Measurements from ENCODE around the gene GTF3C6. TPM values are rescaled to one million over a fixed set of nuclear protein-coding genes. Genes with fewer than 3 reads are reported as not detected.
A peak's percentile ranks its signal among the peaks of the same experiment; 100 is the strongest.

Gene GTF3C6
- total RNA-seq, 4 donors from 2014 or later, result 37.1 to 46.1 (median 42.6) TPM

DNA sequence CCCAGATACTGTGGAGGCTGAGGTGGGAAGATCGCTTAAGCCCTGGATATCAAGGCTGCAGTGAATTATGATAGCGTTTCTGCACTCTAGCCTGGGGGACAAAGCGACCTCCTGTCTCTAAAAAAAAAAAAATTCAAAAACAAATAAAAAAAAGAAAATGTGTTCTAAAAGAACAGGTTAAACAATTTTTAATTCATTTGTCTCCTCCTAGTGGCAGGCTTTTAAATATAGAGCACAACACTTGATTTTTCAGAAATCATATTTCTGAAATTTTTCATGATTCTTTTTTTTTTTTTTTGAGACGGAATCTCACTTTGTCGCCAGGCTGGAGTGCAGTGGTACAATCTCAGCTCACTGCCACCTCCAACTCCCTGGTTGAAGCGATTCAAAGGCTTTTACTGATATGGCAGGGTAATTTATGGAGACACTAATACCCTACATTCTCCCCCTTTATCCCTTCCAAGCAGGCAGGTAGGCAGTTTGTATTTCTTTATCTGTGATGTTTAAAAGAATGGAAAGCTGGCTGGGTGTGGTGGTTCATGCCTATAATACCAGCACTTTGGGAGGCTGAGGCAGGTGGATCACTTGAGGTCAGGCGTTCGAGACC, 8.7 kb upstream of the GTF3C6 start:
- Histone ChIP-seq H3K9me3 (no peaks in the 10 kb centered on the region), H3K27ac (replicated peaks in 1 of 4) (no peak overlapping the region), H3K4me3 (no peak overlapping the region), H3K36me3 (no peaks in the 10 kb centered on the region), H3K27me3 (no peaks in the 10 kb centered on the region), H3K4me1 (peaks cover 0 to 3% (median 0%) of the 10 kb centered on the region in 4 donors)
- intact Hi-C loops (cut with DNase I), result loop anchor here (2.0 to 5.0 kb wide), 2 partner anchors 267 to 422 kb away; no protein-coding TSS in a partner anchor
- DNase-seq (ENCODE audit: extremely low spot score), result no peak
- whole genome bisulfite sequencing, result 43% methylated on average over 8 of the region's 8 CpGs
- TF ChIP-seq POLR2A (IDR thresholded peaks at IDR 0.05; ENCODE audit: low read depth) (no peak), EP300 (IDR thresholded peaks at IDR 0.05) (no peak), POLR2AphosphoS5 (IDR thresholded peaks at IDR 0.05) (no peak)
- TF ChIP-seq, protein P1, sequence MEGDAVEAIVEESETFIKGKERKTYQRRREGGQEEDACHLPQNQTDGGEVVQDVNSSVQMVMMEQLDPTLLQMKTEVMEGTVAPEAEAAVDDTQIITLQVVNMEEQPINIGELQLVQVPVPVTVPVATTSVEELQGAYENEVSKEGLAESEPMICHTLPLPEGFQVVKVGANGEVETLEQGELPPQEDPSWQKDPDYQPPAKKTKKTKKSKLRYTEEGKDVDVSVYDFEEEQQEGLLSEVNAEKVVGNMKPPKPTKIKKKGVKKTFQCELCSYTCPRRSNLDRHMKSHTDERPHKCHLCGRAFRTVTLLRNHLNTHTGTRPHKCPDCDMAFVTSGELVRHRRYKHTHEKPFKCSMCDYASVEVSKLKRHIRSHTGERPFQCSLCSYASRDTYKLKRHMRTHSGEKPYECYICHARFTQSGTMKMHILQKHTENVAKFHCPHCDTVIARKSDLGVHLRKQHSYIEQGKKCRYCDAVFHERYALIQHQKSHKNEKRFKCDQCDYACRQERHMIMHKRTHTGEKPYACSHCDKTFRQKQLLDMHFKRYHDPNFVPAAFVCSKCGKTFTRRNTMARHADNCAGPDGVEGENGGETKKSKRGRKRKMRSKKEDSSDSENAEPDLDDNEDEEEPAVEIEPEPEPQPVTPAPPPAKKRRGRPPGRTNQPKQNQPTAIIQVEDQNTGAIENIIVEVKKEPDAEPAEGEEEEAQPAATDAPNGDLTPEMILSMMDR (IDR thresholded peaks at IDR 0.05), result peak; percentile 36 to 58 (median 54)

DNA sequence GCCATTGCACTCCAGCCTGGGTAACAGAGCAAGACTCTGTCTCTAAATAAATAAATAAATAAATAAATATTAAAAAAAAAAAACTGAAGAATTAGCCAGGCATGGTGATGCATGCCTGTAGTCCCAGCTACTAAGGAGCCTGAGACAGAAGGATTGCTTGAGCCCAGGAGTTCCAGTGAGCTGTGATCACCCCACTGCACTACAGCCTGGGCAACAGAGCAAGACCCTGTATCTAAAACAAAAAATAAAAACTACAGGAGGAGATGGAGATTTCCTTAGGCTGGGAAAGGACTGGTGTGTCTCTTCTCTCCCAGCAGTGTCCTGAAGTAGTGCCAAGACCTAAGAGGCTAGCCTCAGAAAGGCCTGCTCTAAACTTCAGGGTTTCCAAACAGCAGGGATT, 8.1 kb upstream of the GTF3C6 start:
- H3K9me3 ChIP-seq, result no peaks in the 10 kb centered on the region
- no peak for DNase-seq (ENCODE audit: extremely low spot score)
- intact Hi-C loops (cut with DNase I), result no loop called here
- no peaks in the 10 kb centered on the region for H3K36me3 ChIP-seq
- TF ChIP-seq POLR2A (IDR thresholded peaks at IDR 0.05; ENCODE audit: low read depth) (no peak), EP300 (IDR thresholded peaks at IDR 0.05) (no peak), POLR2AphosphoS5 (IDR thresholded peaks at IDR 0.05) (no peak)
- TF ChIP-seq, protein P1 (IDR thresholded peaks at IDR 0.05), result no peak
- no peak overlapping the region for H3K4me3 ChIP-seq
- no peaks in the 10 kb centered on the region for H3K27me3 ChIP-seq
- H3K4me1 ChIP-seq, result peaks cover 0 to 3% (median 0%) of the 10 kb centered on the region in 4 donors
- H3K27ac ChIP-seq (replicated peaks in 1 of 4), result no peak overlapping the region

DNA sequence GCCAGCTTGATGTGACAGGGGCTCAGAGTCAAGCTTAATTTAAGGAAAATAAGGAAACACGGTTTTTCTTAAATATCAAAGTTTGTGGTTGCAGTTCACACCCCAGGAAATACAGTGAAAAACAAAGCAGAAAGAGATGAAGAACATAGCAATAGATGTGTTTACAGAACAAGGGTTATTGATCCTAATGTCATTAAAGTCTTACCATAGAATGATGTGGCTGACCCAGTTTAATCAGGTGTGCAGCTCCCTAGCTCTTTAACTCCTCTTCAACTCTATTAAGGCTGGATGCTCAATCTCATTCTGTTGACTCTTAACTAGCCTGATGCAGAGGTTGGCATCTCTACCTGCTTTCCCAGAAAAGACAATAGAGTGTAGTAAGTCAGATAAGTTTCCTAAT, 7.5 kb upstream of the GTF3C6 start:
- intact Hi-C loops (cut with DNase I), result no loop called here

DNA sequence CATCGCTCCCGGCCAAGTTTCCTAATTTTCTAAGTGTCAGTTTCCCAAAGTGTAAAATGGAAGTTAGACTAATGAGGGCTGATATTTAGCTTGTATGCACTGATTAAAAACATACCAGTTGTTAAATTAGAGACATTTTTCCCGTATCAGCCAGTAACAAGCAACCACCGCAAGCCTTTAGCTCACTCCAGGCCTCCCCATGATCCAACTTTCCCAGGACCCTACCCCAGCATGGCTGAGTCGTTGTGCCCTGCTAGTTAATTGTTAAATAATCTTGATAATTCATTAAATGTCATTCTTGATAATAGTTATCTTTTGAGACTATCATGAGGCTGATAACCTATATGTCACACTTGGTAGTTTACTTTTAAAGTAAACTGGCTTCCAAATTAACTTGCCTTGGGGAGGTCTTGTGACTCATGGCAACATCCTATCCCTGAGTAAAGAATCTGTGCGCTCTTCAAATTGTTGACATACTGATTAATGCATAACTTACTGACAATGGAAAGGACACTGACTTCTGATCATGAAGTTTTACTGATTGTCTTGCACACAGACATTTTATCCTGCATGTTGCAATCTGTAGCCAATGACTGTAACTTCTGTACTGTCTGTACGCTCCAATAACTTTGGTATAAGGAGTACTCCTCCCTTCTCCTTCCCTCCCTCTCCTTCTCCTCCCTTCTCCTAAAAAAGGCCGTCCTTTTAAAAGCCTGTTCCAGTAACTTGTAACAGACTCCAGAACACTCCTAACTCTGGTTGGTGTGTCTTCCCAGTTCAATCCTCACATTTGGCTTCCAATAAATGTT, 6.3 kb upstream of the GTF3C6 start:
- H3K9me3 ChIP-seq, result no peaks in the 10 kb centered on the region
- H3K36me3 ChIP-seq, result no peaks in the 10 kb centered on the region
- no peak overlapping the region for H3K27ac ChIP-seq (replicated peaks in 1 of 4)
- TF ChIP-seq EP300 (IDR thresholded peaks at IDR 0.05) (no peak), POLR2A (IDR thresholded peaks at IDR 0.05; ENCODE audit: low read depth) (no peak), POLR2AphosphoS5 (IDR thresholded peaks at IDR 0.05) (no peak)
- TF ChIP-seq, protein P1 (IDR thresholded peaks at IDR 0.05), result no peak
- intact Hi-C loops (cut with DNase I), result no loop called here
- peaks cover 0 to 3% (median 0%) of the 10 kb centered on the region in 4 donors for H3K4me1 ChIP-seq
- no peak overlapping the region for H3K4me3 ChIP-seq
- DNase-seq (ENCODE audit: extremely low spot score), result no peak
- WGBS, result 82% methylated on average over 8 of the region's 8 CpGs
- no peaks in the 10 kb centered on the region for H3K27me3 ChIP-seq

More for the DNA sequence above, 7.5 kb upstream of the GTF3C6 start:
- H3K27me3 ChIP-seq, result no peaks in the 10 kb centered on the region
- H3K27ac ChIP-seq (replicated peaks in 1 of 4), result no peak overlapping the region
- TF ChIP-seq POLR2AphosphoS5 (IDR thresholded peaks at IDR 0.05) (no peak), POLR2A (IDR thresholded peaks at IDR 0.05; ENCODE audit: low read depth) (no peak), EP300 (IDR thresholded peaks at IDR 0.05) (no peak)
- TF ChIP-seq, protein P1 (IDR thresholded peaks at IDR 0.05), result no peak
- DNase-seq (ENCODE audit: extremely low spot score), result no peak
- H3K4me1 ChIP-seq, result peaks cover 0 to 3% (median 0%) of the 10 kb centered on the region in 4 donors
- H3K9me3 ChIP-seq, result no peaks in the 10 kb centered on the region
- 73% methylated on average over 1 of the region's 1 CpG for WGBS
- H3K36me3 ChIP-seq, result no peaks in the 10 kb centered on the region
- no peak overlapping the region for H3K4me3 ChIP-seq

All from esophagus muscularis mucosa (tissue), 4 donors.